ENCODE measurements around the gene TP53RK.

GRCh38 chr20:46665602-46666001 lies 23.6 kb downstream of the TP53RK start:
- TF ChIP-seq CTCF (IDR thresholded peaks at IDR 0.05) (no peak), POLR2AphosphoS5 (IDR thresholded peaks at IDR 0.05) (no peak)
